Esophagus muscularis mucosa (tissue), 3 donors: Measurements from ENCODE around the gene MYO1E.

Experiments used
- CTCF ChIP-seq, 3 experiments: fragments of 200-600 bp in 2 of 3; fragments of 450-650 bp in 1 of 3; sonication (generic) in 2 of 3; IDR thresholded peaks; one replicate each; pipeline ENCODE4 v1.5.1; 2017 to 2019; ENCODE audit warnings: antibody characterized with exemption in 3 of 3, mild to moderate bottlenecking in 2 of 3, moderate library complexity in 1 of 3
- POLR2A ChIP-seq: fragments of 450-650 bp; IDR thresholded peaks from one replicate; pipeline ENCODE4 v1.6.1; 2017; ENCODE audit warnings: antibody characterized with exemption, moderate library complexity, mild to moderate bottlenecking, low read depth

GRCh38 chr15:59245559-59245958 lies 127.1 kb downstream of the MYO1E start:
- no peak for TF ChIP-seq CTCF (IDR thresholded peaks at IDR 0.05)
- no peak for TF ChIP-seq POLR2A
